RWPE1 (cell line): ENCODE measurements around the gene TBC1D17.

Experiments used
- CTCF ChIA-PET: fragments of 350-600 bp; sonication (Branson Sonifier 250); formaldehyde crosslinking; extraction: SDS; loops from one replicate; lab custom pipeline; 2021; lab: Yijun Ruan, JAX
- POLR2A ChIA-PET: fragments of 400-600 bp; formaldehyde crosslinking; extraction: SDS; loops from one replicate; lab custom pipeline; 2020; ENCODE audit warnings: antibody characterized with exemption; ENCODE audit not compliant: low non-redundant PET; lab: Yijun Ruan, JAX
- DNase-seq: peaks from one replicate; pipeline ENCODE4 v3.0.0; 2012; ENCODE audit warnings: low spot score
- H3K27ac ChIP-seq: fragments of 450-650 bp; 2 replicates; pipeline ENCODE4 v1.5.1; 2017
- CTCF ChIP-seq: fragments of 450-650 bp; conservative IDR thresholded peaks from 2 replicates; pipeline ENCODE4 v1.5.1; 2017; ENCODE audit warnings: low read depth, mild to moderate bottlenecking

Gene TBC1D17

GRCh38 chr19:49932041-49932451, 54.5 kb downstream of the TBC1D17 start:
- CTCF ChIA-PET, result no interaction called here
- POLR2A ChIA-PET, result no interaction called here
- no peak overlapping the region for H3K27ac ChIP-seq
- TF ChIP-seq CTCF, result no peak
- peak; percentile 84 for DNase-seq

GRCh38 chr19:49932731-49933131, 55.2 kb downstream of the TBC1D17 start:
- CTCF ChIA-PET, result no interaction called here
- H3K27ac ChIP-seq, result no peak overlapping the region
- POLR2A ChIA-PET, result no interaction called here
- TF ChIP-seq CTCF, result no peak
- DNase-seq, result no peak

- ChIA-PET POLR2A (no interaction called here), CTCF (no interaction called here)
- H3K27ac ChIP-seq, result no peak overlapping the region
- TF ChIP-seq CTCF, result no peak
- DNase-seq, result no peak
Measured at GRCh38 chr19:49933643-49934042, 56.1 kb downstream of the TBC1D17 start.

GRCh38 chr19:49936549-49936948, 59.0 kb downstream of the TBC1D17 start:
- H3K27ac ChIP-seq, result no peak overlapping the region
- no peak for TF ChIP-seq CTCF
- DNase-seq, result no peak
- ChIA-PET CTCF (interaction anchor here (1.8 kb wide), 1 partner anchor 13 kb away, joined by 10 read pairs; no protein-coding TSS in a partner anchor), POLR2A (no interaction called here)

GRCh38 chr19:49937750-49938381, 60.4 kb downstream of the TBC1D17 start:
- peak; percentile 68 for DNase-seq
- ChIA-PET POLR2A (no interaction called here), CTCF (interaction anchor here (0.6 to 1.8 kb wide), 8 partner anchors 9 to 439 kb away, joined by 3 to 14 read pairs (median 4); no protein-coding TSS in a partner anchor)
- H3K27ac ChIP-seq, result no peak overlapping the region
- TF ChIP-seq CTCF, result peak; percentile 94
